B cell (primary cell): ENCODE measurements around the gene BRAF.
"Not testable (repeated sequence)": the region's sequence is repeated elsewhere in the genome, so short reads cannot be mapped to it uniquely, and the experiment has no call there.

ENCODE experiments used
- CTCF ChIP-seq: fragments of 200-600 bp; IDR thresholded peaks from one replicate; pipeline ENCODE4 v1.8.0; 2022; ENCODE audit warnings: antibody characterized with exemption, mild to moderate bottlenecking
- EZH2 ChIP-seq: IDR thresholded peaks from 2 replicates; pipeline ENCODE4 v1.6.1; 2012; ENCODE audit warnings: borderline replicate concordance, low read depth, mild to moderate bottlenecking, moderate library complexity, low read length; ENCODE audit not compliant: insufficient read depth, poor library complexity, severe bottlenecking

- not testable (repeated sequence) for TF ChIP-seq CTCF, EZH2
Observed at GRCh38 chr7:140942242-140942641, 17.5 kb upstream of the BRAF start.
